ENCODE data around the gene ABCC3.

ABCC3 gene

DNA sequence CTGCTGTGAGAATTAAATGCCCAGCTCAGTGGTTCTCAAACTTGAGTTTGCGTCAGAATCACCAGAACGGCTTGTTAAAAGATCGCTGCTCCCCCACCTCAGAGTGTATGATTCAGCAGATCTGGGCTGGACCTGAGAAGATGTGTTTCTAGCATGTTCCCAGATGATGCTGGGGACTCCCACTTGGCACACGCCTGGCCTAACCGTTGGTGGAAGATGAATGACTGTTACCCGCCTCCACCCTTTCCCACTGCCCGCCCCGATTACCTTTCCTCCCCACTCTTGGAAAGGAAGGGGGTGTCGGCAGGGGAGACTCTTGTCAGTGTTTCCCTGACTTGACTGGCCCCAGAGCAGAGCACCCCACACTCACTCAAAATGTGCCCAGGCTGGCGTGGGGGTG lies 29.3 kb upstream of the ABCC3 start:
- no peak overlapping the region for H3K4me3 ChIP-seq (ENCODE audit: low read length)
- no peak overlapping the region for H3K27ac ChIP-seq (ENCODE audit: low read length)
- H3K36me3 ChIP-seq (ENCODE audit: control insufficient read depth, insufficient read depth, low read length): 0 out of 2 replicates have a peak, but pooled peaks cover 2% of the 10 kb centered on the region
- DNase-seq (ENCODE audit: low read depth, low spot score): no peak
- H3K27me3 ChIP-seq (ENCODE audit: control insufficient read depth, insufficient read depth, low read length): no peaks in the 10 kb centered on the region
- no CpG with 5 or more reads among the region's 10 CpGs for WGBS (ENCODE audit: insufficient coverage, insufficient read length)
- no peaks in the 10 kb centered on the region for H3K9me3 ChIP-seq (ENCODE audit: control insufficient read depth, insufficient read depth, low read length)
- no peaks in the 10 kb centered on the region; the same call in 1 of the 2 replicates for H3K4me1 ChIP-seq (ENCODE audit: control insufficient read depth, insufficient read depth, low read length)

DNA sequence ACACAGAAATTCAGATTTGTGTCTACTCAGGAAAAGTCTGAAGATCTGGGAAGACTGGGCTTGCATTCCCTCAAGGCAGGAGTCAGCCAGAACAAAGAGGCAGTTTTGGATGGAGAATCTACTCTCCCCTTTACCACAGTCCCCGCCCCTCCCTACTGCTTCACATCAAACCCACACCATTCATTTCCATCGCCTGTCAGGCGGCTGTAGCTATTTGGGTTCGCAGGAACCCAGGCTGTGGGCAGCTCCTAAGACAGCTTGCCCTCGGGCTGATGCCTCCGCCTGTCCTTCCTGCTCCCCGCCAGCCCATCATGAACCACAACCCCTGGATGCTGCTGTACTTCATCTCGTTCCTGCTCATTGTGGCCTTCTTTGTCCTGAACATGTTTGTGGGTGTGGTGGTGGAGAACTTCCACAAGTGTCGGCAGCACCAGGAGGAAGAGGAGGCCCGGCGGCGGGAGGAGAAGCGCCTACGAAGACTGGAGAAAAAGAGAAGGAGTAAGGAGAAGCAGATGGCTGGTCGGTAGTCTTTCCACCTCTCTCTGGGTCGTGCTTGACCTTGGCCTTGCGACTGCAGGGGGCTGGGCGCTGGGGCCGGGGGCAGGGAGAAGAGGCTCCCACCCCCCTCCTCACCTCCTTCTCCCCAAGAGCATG lies 27.0 kb upstream of the ABCC3 start:
- 0 out of 2 replicates have a peak, but pooled peaks cover 2% of the 10 kb centered on the region for H3K36me3 ChIP-seq (ENCODE audit: control insufficient read depth, insufficient read depth, low read length)
- DNase-seq (ENCODE audit: low read depth, low spot score): no peak
- H3K4me3 ChIP-seq (ENCODE audit: low read length): no peak overlapping the region
- H3K9me3 ChIP-seq (ENCODE audit: control insufficient read depth, insufficient read depth, low read length): no peaks in the 10 kb centered on the region
- H3K4me1 ChIP-seq (ENCODE audit: control insufficient read depth, insufficient read depth, low read length): no peaks in the 10 kb centered on the region; the same call in 1 of the 2 replicates
- no peak overlapping the region for H3K27ac ChIP-seq (ENCODE audit: low read length)
- WGBS (ENCODE audit: insufficient coverage, insufficient read length): no CpG with 5 or more reads among the region's 19 CpGs
- no peaks in the 10 kb centered on the region for H3K27me3 ChIP-seq (ENCODE audit: control insufficient read depth, insufficient read depth, low read length)

DNA sequence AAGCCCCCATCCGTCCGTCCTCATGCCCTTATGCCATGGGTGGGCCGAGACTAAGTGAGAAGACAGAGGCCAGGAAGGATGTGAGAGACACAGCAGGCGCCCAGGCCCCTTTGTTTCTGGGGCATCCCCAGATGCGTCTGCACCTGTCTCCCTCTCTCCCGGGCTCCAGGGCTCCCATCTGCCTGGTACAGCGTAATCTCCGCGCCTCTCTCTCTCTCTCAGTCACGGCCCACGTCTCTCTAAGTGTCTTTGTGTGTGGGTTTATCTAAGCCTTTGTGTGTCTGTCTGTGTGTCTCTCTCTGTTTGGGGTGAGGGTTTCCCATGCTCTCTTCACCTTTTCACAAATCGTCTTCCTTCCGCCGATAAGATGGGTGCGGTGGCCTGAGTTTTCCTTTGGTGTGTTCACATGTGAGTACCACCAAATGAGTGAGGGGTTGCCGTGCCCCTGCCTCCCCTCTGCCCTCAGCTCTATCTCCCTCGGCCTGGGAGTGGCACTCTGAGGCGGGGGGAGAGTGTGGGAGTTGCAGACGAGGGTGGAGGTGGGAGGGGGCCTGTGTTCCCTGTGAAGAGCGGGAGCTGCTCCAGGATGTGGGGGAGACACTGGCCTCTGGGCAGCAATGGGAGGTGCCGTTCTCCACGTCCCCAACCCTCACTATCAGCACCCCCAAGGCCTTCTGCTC lies 25.8 kb upstream of the ABCC3 start:
- H3K4me3 ChIP-seq (ENCODE audit: low read length): no peak overlapping the region
- no peak for DNase-seq (ENCODE audit: low read depth, low spot score)
- no CpG with 5 or more reads among the region's 22 CpGs for WGBS (ENCODE audit: insufficient coverage, insufficient read length)

DNA sequence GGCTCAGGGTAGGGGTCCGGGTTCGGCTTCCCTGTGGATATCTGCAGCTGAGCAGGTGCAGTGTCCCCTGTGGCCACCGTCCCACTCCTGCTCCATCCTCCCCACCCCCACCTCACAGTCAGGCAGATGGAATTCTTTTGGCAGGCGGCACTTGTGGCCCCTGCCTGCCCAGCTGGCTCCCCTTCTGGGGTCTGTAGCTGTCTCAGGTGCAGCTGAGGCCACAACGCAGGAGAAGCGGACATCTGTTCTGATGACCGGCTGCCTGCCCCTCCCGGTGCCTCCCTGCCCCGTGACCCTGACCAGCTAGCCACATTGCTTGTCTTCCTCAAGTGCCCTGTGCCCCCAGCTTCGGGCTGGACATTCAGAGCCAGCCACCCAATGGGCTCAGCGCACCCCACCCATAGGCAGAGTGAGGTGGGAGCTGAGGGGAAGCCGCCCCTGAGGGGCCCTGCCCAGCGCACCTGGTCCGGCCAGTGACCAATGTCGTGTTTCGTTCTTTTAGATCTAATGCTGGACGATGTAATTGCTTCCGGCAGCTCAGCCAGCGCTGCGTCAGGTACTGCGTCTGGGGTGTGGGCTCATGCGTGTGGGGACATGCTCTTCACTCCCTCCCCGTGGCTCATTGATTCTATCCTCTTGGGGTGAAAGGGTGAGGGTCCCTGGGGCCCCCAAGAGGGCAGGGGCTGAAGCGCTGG lies 25.2 kb upstream of the ABCC3 start:
- Histone ChIP-seq H3K36me3 (ENCODE audit: control insufficient read depth, insufficient read depth, low read length) (0 out of 2 replicates have a peak, but pooled peaks cover 2% of the 10 kb centered on the region), H3K9me3 (ENCODE audit: control insufficient read depth, insufficient read depth, low read length) (no peaks in the 10 kb centered on the region), H3K27me3 (ENCODE audit: control insufficient read depth, insufficient read depth, low read length) (no peaks in the 10 kb centered on the region), H3K4me3 (ENCODE audit: low read length) (no peak overlapping the region), H3K27ac (ENCODE audit: low read length) (no peak overlapping the region), H3K4me1 (ENCODE audit: control insufficient read depth, insufficient read depth, low read length) (no peaks in the 10 kb centered on the region; the same call in 1 of the 2 replicates)
- WGBS (ENCODE audit: insufficient coverage, insufficient read length): no CpG with 5 or more reads among the region's 24 CpGs
- DNase-seq (ENCODE audit: low read depth, low spot score): no peak

More for the DNA sequence above, 25.8 kb upstream of the ABCC3 start:
- no peaks in the 10 kb centered on the region for H3K9me3 ChIP-seq (ENCODE audit: control insufficient read depth, insufficient read depth, low read length)
- no peaks in the 10 kb centered on the region for H3K27me3 ChIP-seq (ENCODE audit: control insufficient read depth, insufficient read depth, low read length)
- H3K4me1 ChIP-seq (ENCODE audit: control insufficient read depth, insufficient read depth, low read length): no peaks in the 10 kb centered on the region; the same call in 1 of the 2 replicates
- H3K36me3 ChIP-seq (ENCODE audit: control insufficient read depth, insufficient read depth, low read length): 0 out of 2 replicates have a peak, but pooled peaks cover 2% of the 10 kb centered on the region
- H3K27ac ChIP-seq (ENCODE audit: low read length): no peak overlapping the region

DNA sequence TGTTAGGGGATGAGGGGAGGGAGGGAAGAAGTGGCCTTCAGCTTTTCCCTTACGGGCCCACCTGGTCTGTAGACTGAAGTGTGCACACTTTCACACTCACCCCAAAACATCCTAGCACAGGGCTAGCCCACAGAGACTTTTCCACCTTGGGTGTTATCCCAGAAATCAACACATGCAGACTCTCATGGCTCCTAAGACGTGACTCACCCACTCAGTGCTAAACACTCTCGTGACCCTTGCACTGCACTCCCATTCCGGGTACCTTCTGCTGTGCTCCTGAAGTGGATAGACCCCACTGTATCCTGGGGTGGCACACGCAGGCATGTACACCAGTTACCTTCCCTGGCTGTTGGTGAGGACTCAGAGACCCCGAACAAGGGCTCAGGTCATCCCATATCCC lies 23.0 kb upstream of the ABCC3 start:
- Histone ChIP-seq H3K4me1 (ENCODE audit: control insufficient read depth, insufficient read depth, low read length) (no peaks in the 10 kb centered on the region; the same call in 1 of the 2 replicates), H3K9me3 (ENCODE audit: control insufficient read depth, insufficient read depth, low read length) (no peaks in the 10 kb centered on the region), H3K4me3 (ENCODE audit: low read length) (no peak overlapping the region), H3K27ac (ENCODE audit: low read length) (no peak overlapping the region), H3K36me3 (ENCODE audit: control insufficient read depth, insufficient read depth, low read length) (0 out of 2 replicates have a peak, but pooled peaks cover 2% of the 10 kb centered on the region), H3K27me3 (ENCODE audit: control insufficient read depth, insufficient read depth, low read length) (no peaks in the 10 kb centered on the region)
- WGBS (ENCODE audit: insufficient coverage, insufficient read length): no CpG with 5 or more reads among the region's 6 CpGs
- no peak for DNase-seq (ENCODE audit: low read depth, low spot score)

DNA sequence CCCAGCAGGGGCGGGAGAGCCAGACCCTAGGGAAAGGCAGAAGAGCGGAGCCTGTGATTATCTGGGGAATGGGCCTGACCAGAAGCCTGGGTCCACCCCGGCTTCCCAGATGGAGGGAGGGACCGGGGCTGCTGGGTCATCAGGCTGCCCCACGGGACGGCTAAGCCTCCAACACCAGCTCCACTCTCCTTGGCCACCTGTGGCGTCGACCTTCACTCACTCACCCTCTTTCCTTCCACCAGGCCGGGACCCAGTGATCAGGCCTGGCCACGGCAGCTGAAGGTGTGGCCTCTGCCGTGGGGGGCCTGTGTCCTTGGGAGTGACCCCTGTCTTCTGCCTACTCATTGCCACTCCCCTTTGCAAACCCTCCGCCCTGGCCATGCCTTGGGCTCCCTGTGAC lies 22.4 kb upstream of the ABCC3 start:
- DNase-seq (ENCODE audit: low read depth, low spot score): no peak
- Histone ChIP-seq H3K36me3 (ENCODE audit: control insufficient read depth, insufficient read depth, low read length) (0 out of 2 replicates have a peak, but pooled peaks cover 2% of the 10 kb centered on the region), H3K4me1 (ENCODE audit: control insufficient read depth, insufficient read depth, low read length) (no peaks in the 10 kb centered on the region; the same call in 1 of the 2 replicates), H3K27me3 (ENCODE audit: control insufficient read depth, insufficient read depth, low read length) (no peaks in the 10 kb centered on the region), H3K27ac (ENCODE audit: low read length) (no peak overlapping the region), H3K9me3 (ENCODE audit: control insufficient read depth, insufficient read depth, low read length) (no peaks in the 10 kb centered on the region), H3K4me3 (ENCODE audit: low read length) (no peak overlapping the region)
- no CpG with 5 or more reads among the region's 12 CpGs for WGBS (ENCODE audit: insufficient coverage, insufficient read length)

DNA sequence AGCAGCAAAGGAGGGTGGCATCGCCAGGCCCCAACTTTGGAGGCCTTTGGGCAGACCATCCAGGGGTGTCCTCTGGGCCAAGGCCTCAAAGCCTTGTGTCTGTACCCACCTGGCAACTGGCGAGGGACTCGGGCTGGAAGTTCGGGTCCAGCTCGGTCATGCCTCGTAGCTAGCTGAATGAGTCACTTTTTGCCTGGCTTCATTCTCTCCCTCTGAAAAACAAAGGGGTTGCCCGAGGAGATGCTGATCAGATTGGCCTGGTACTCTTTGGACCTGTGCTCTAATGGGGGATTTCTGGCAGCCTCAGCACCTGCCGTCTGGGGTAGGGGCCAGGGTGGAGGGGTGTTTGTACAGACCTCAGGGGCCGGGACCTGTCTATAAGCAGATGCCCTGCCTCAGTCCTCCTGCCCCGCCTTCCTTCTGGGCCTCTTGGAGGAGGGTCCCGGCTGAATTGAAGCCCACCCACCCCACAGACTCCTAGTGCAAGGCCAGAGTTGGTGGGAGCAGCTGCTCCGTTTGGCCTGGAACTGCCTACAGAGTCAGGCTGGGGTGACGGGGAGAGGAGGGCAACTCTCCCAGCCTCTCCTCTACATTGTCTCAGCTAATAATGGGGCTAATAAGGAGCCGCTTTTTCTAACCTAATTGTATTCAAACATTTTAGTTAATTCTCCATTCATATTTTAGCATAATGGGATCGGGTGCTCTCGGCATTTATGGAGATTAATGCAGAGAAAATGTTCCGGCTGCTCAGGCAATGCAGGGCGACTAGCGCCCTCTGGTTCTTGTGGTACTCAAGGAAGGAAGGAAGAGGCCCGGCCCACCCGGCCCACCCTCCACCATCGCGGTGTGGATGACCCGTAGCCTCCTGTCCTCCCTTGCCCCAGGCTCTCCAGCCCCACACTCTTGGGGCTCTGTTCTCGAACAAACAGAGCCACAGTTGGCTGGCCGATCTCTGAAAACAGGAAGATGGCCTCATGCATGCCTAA lies 21.4 kb upstream of the ABCC3 start:
- Histone ChIP-seq H3K4me3 (ENCODE audit: low read length) (no peak overlapping the region), H3K9me3 (ENCODE audit: control insufficient read depth, insufficient read depth, low read length) (no peaks in the 10 kb centered on the region), H3K36me3 (ENCODE audit: control insufficient read depth, insufficient read depth, low read length) (0 out of 2 replicates have a peak, but pooled peaks cover 2% of the 10 kb centered on the region), H3K4me1 (ENCODE audit: control insufficient read depth, insufficient read depth, low read length) (no peaks in the 10 kb centered on the region; the same call in 1 of the 2 replicates), H3K27me3 (ENCODE audit: control insufficient read depth, insufficient read depth, low read length) (no peaks in the 10 kb centered on the region), H3K27ac (ENCODE audit: low read length) (no peak overlapping the region)
- DNase-seq (ENCODE audit: low read depth, low spot score): no peak
- WGBS (ENCODE audit: insufficient coverage, insufficient read length): no CpG with 5 or more reads among the region's 26 CpGs

DNA sequence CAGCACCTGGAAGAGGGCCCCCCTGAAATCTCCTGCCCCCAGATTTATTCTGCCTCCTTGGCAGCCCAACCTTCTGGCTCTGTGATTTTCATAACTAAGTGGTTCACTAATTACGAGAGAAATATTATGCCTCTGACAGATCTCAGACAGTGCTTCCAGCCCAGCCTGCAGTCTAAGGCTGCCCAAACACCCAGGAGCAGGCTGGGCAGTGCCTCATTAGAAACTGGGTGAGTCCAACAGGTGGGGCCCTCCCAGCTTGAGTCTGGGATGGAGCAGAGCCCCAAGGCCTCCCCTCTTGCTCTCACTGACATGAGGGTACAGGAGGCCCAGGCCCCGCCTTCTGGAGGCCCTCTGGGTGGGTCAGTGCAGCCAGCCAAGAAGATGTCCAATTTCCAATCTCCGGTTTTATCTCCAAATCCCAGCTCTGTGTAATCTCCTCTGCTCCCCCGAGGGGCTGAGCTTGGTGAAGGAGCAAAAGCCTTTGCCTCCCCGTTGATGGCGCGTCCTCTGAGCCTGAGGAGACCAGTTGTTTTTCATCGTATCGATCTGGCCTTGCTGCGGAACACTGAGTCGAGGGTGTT lies 20.1 kb upstream of the ABCC3 start:
- Histone ChIP-seq H3K27ac (ENCODE audit: low read length) (no peak overlapping the region), H3K27me3 (ENCODE audit: control insufficient read depth, insufficient read depth, low read length) (no peaks in the 10 kb centered on the region), H3K4me1 (ENCODE audit: control insufficient read depth, insufficient read depth, low read length) (peaks cover under 1% of the 10 kb centered on the region; the same call in 1 of the 2 replicates), H3K4me3 (ENCODE audit: low read length) (no peak overlapping the region), H3K36me3 (ENCODE audit: control insufficient read depth, insufficient read depth, low read length) (0 out of 2 replicates have a peak, but pooled peaks cover 2% of the 10 kb centered on the region), H3K9me3 (ENCODE audit: control insufficient read depth, insufficient read depth, low read length) (no peaks in the 10 kb centered on the region)
- no CpG with 5 or more reads among the region's 11 CpGs for WGBS (ENCODE audit: insufficient coverage, insufficient read length)
- no peak for DNase-seq (ENCODE audit: low read depth, low spot score)

DNA sequence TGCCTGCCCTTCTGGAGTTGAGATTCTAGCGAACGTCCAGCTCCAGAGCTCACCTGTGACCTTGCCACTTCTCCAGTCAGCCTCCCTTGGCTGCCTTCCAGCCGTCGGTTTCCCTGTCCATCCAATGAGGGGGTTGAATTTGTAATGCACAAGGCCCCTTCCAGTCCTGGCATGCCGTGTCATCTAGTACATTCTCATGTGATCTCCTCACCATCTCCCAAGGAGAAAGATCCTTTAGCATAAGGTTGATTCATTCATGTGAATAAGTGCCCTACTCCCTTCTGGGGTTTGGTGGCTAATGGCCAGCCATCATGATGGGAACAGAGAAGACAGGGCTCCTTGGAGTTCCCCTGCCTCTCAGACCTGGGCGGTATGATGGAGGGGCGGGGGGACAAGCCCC lies 18.9 kb upstream of the ABCC3 start:
- Histone ChIP-seq H3K27ac (ENCODE audit: low read length) (no peak overlapping the region), H3K27me3 (ENCODE audit: control insufficient read depth, insufficient read depth, low read length) (no peaks in the 10 kb centered on the region), H3K4me1 (ENCODE audit: control insufficient read depth, insufficient read depth, low read length) (0 out of 2 replicates have a peak, but pooled peaks cover 2% of the 10 kb centered on the region), H3K36me3 (ENCODE audit: control insufficient read depth, insufficient read depth, low read length) (no peaks in the 10 kb centered on the region), H3K4me3 (ENCODE audit: low read length) (no peak overlapping the region), H3K9me3 (ENCODE audit: control insufficient read depth, insufficient read depth, low read length) (no peaks in the 10 kb centered on the region)
- no CpG with 5 or more reads among the region's 7 CpGs for WGBS (ENCODE audit: insufficient coverage, insufficient read length)
- no peak for DNase-seq (ENCODE audit: low read depth, low spot score)

Measured in iPS DF 6.9 (cell line).